GM12873 (cell line): Measurements from ENCODE around the gene ISOC1.

ENCODE experiments used
- CTCF ChIP-seq: IDR thresholded peaks from 2 replicates; pipeline ENCODE4 v1.5.1; 2012; ENCODE audit warnings: low read depth, mild to moderate bottlenecking, moderate library complexity, low read length, control low read depth; ENCODE audit not compliant: insufficient read depth; ENCODE audit errors: missing control alignments

The ISOC1 gene

GRCh38 chr5:129061849-129062248 is 32.7 kb upstream of the ISOC1 start:
- TF ChIP-seq CTCF = no peak

DNA sequence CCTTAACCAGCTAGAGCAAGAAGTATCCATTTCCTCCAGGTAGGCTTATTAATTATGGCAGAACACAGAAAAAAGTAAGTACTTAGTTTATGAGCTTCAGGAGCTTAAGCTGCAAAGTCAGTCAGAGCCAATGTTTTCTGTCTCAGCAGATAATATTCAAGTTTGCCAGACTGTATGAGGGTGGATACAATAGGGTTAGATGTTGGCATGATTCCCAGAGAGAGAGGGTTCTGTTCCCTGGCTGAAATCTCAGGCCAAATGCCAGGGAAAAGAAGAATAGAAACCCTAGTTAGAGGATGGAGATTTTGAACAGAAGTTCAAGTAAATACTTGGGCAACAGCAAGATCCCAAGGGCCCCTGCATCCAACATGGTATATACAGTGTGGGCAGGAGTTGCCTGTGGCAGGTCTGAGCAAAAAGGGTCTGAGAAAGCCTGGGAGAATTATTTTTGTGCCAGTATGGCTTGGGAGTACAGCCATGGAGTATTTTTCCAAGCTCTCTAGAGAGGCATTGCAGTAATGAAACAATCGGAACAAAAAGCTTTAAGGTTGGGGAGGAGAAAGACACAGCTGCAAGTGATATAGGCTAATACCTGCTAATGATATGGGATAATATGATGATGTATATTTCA is 31.0 kb upstream of the ISOC1 start:
- TF ChIP-seq CTCF = no peak

GRCh38 chr5:129065721-129066120 is 28.8 kb upstream of the ISOC1 start:
- no peak for TF ChIP-seq CTCF

GRCh38 chr5:129067745-129068144 is 26.8 kb upstream of the ISOC1 start:
- no peak for TF ChIP-seq CTCF

DNA sequence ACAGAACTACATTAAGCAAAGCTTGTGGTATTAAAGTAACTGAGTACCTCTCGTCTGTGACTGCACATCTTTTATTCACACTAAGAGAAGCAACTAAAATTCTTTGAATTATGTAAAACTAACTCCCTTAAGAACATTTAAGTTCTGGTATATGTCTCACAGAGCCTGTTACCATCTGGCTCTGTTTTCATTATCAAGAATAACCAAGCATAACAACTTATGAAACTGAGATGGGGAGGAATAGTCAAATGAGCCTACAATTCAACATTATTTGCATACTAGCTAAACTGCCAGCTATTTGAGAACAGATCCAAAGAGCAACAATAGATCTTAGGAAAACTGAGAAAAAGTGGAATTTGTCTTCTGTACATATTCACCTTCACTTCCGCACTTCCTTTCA is 25.3 kb upstream of the ISOC1 start:
- TF ChIP-seq CTCF = no peak

DNA sequence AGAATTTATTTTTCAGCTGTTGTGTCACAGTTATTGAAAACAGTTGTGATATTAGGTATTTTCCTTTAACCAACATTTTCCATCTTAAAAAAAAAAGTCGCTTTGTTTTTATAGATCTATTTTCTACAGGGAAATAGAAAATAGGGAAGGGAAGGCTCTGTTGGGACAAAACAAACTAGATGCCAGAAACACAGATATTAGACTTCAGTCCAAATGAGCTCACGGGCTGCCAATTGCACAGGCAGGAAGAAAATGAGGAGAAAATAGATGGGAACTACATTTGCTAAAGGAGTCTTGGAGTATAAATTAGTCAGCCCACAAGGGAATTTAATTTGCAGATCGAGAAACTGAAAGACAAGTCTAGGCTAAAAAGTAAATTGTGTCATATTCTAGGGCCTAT is 21.4 kb upstream of the ISOC1 start:
- TF ChIP-seq CTCF = no peak

DNA sequence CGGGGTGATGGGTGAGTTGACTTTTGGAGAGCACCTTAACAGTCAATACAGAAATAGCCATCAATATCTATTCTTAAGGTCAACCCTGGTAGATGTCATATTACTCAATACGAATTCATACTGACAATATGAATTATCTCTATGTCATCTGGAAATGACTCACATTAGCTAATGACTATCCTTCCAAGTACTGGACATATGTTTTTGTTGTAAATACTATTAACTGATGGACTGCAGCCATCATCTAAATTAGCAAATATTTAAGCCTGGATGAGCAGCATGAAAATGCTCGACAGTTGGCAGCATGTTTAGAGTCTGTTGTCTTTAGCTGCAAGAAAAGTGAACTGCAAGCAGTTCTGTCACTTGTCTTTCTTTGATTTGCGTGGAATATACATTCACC is 19.6 kb upstream of the ISOC1 start:
- TF ChIP-seq CTCF = no peak
